Loucy (cell line): ENCODE results near the gene SPATA3.

ENCODE experiments used
- H2AFZ ChIP-seq: fragments of 200-600 bp; sonication (generic); 2 replicates; pipeline ENCODE4 v1.6.0; 2016; ENCODE audit warnings: antibody characterized with exemption, mild to moderate bottlenecking, low read length, moderate library complexity
- H3F3A ChIP-seq: fragments of 200-600 bp; 2 replicates; pipeline ENCODE4 v1.6.0; 2016; ENCODE audit warnings: antibody characterized with exemption, low read depth, mild to moderate bottlenecking
- H3K27me3 ChIP-seq: fragments of 200-600 bp; sonication (generic); 2 replicates; pipeline ENCODE4 v1.6.1; 2014; ENCODE audit warnings: low read length, mild to moderate bottlenecking; ENCODE audit not compliant: insufficient read depth, poor library complexity, severe bottlenecking
- H3K36me3 ChIP-seq: fragments of 200-600 bp; sonication (generic); 2 replicates; pipeline ENCODE4 v1.6.1; 2016; ENCODE audit warnings: low read length; ENCODE audit not compliant: insufficient read depth
- H3K4me1 ChIP-seq: fragments of 200-600 bp; sonication (generic); 2 replicates; pipeline ENCODE4 v1.5.1; 2014; ENCODE audit warnings: low read length, mild to moderate bottlenecking; ENCODE audit not compliant: insufficient read depth, poor library complexity, severe bottlenecking
- H3K4me2 ChIP-seq: fragments of 200-600 bp; sonication (generic); 2 replicates; pipeline ENCODE4 v1.6.0; 2014; ENCODE audit warnings: antibody characterized with exemption, low read length, low read depth, mild to moderate bottlenecking; ENCODE audit not compliant: poor library complexity, severe bottlenecking
- H3K4me3 ChIP-seq: fragments of 200-600 bp; sonication (generic); 2 replicates; pipeline ENCODE4 v1.5.1; 2014; ENCODE audit warnings: low read length, mild to moderate bottlenecking, mixed read lengths; ENCODE audit not compliant: poor library complexity, severe bottlenecking
- H3K79me2 ChIP-seq: fragments of 200-600 bp; sonication (generic); 2 replicates; pipeline ENCODE4 v1.6.1; 2014; ENCODE audit warnings: low read length; ENCODE audit not compliant: insufficient read depth
- H3K9ac ChIP-seq: fragments of 200-600 bp; sonication (generic); 2 replicates; pipeline ENCODE4 v1.6.0; 2014; ENCODE audit warnings: mild to moderate bottlenecking, low read depth, low read length, moderate library complexity; ENCODE audit not compliant: poor library complexity, severe bottlenecking
- H3K9me2 ChIP-seq: fragments of 200-600 bp; sonication (generic); replicated peaks from 2 replicates; pipeline ENCODE4 v1.6.1; 2016; ENCODE audit warnings: low read depth, low read length, mixed read lengths
- H3K9me3 ChIP-seq: fragments of 200-600 bp; sonication (generic); 2 replicates; pipeline ENCODE4 v1.6.1; 2014; ENCODE audit warnings: mild to moderate bottlenecking, antibody characterized with exemption, low read length, low read depth; ENCODE audit not compliant: insufficient read depth
- H4K20me1 ChIP-seq: fragments of 200-600 bp; sonication (generic); 2 replicates; pipeline ENCODE4 v1.6.0; 2014; ENCODE audit warnings: antibody characterized with exemption, low read length, mild to moderate bottlenecking; ENCODE audit not compliant: insufficient read depth, poor library complexity, severe bottlenecking
- CTCF ChIP-seq: fragments of 200-600 bp; sonication (generic); conservative IDR thresholded peaks from 2 replicates; pipeline ENCODE4 v1.5.1; 2014; ENCODE audit warnings: mild to moderate bottlenecking, antibody characterized with exemption, low read length
- EZH2phosphoT487 ChIP-seq: fragments of 200-600 bp; IDR thresholded peaks from 2 replicates; pipeline ENCODE4 v1.6.1; 2018; ENCODE audit warnings: antibody characterized with exemption, mild to moderate bottlenecking, moderate library complexity, borderline replicate concordance

SPATA3 gene

GRCh38 chr2:231015478-231015877 is 19.6 kb downstream of the SPATA3 start:
- no peak overlapping the region for H3K9ac ChIP-seq
- H2AFZ ChIP-seq = no peak overlapping the region
- no peaks in the 10 kb centered on the region for H3K79me2 ChIP-seq
- H3K4me3 ChIP-seq = no peak overlapping the region
- H3K27me3 ChIP-seq = no peaks in the 10 kb centered on the region
- H3K9me3 ChIP-seq = no peaks in the 10 kb centered on the region
- no peaks in the 10 kb centered on the region for H3K36me3 ChIP-seq
- H4K20me1 ChIP-seq = no peaks in the 10 kb centered on the region
- H3K4me2 ChIP-seq = no peak overlapping the region
- H3K4me1 ChIP-seq = no peaks in the 10 kb centered on the region
- H3K9me2 ChIP-seq = no peaks in the 10 kb centered on the region
- no peak for TF ChIP-seq EZH2phosphoT487
- TF ChIP-seq CTCF = no peak
- H3F3A ChIP-seq = no peaks in the 10 kb centered on the region

DNA sequence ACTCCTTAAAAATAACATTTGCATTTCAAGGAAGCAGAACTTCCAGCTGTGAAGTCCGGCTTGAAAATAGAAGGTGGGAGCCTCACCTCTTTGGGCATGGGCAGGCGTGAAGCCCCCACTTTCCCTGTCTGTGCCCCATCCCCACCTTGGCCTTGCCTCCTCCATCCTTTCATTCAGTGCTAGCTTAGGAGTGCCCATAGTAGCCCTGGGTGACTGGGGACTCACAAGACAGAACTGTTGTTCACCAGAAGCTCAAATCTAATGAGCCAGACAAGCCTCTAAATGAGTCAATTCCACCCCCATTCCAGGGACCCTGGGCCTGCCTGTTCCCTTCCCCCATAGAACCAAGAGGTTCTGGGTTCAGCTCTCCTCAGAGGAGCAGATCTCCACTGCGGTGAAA is 20.0 kb downstream of the SPATA3 start:
- Histone ChIP-seq H3K9ac (no peak overlapping the region), H2AFZ (no peak overlapping the region), H3K4me2 (no peak overlapping the region)

GRCh38 chr2:231016566-231017230 is 20.8 kb downstream of the SPATA3 start:
- Histone ChIP-seq H3K9me3 (no peaks in the 10 kb centered on the region), H3K9ac (no peak overlapping the region), H3K9me2 (no peaks in the 10 kb centered on the region), H3K36me3 (no peaks in the 10 kb centered on the region), H2AFZ (no peak overlapping the region), H3K4me1 (no peaks in the 10 kb centered on the region), H4K20me1 (no peaks in the 10 kb centered on the region), H3K79me2 (no peaks in the 10 kb centered on the region), H3K4me2 (no peak overlapping the region), H3F3A (no peaks in the 10 kb centered on the region), H3K27me3 (no peaks in the 10 kb centered on the region), H3K4me3 (no peak overlapping the region)
- no peak for TF ChIP-seq EZH2phosphoT487
- TF ChIP-seq CTCF = no peak

More for the DNA sequence above, 20.0 kb downstream of the SPATA3 start:
- H3F3A ChIP-seq = no peaks in the 10 kb centered on the region
- no peaks in the 10 kb centered on the region for H4K20me1 ChIP-seq
- no peaks in the 10 kb centered on the region for H3K36me3 ChIP-seq
- H3K9me2 ChIP-seq = no peaks in the 10 kb centered on the region
- no peaks in the 10 kb centered on the region for H3K79me2 ChIP-seq
- no peaks in the 10 kb centered on the region for H3K9me3 ChIP-seq
- H3K27me3 ChIP-seq = no peaks in the 10 kb centered on the region
- no peaks in the 10 kb centered on the region for H3K4me1 ChIP-seq
- no peak overlapping the region for H3K4me3 ChIP-seq
- TF ChIP-seq EZH2phosphoT487 (no peak), CTCF (no peak)
